Uterus (tissue), 4 donors: Measurements from ENCODE around the gene LAMP5. TPM values are rescaled to one million over a fixed set of nuclear protein-coding genes. Genes with fewer than 3 reads are reported as not detected.

Experiments used
- DNase-seq, 2 donors: peaks; one replicate each; pipeline ENCODE4 v3.0.0-alpha.2; 2019 to 2020
- H3K27ac ChIP-seq, 2 donors: fragments of 200-600 bp; sonication (generic); 1 replicate in 1 of 2; 2 replicates in 1 of 2; pipeline ENCODE4 v1.5.1; 2016 to 2018
- H3K27me3 ChIP-seq, 2 donors: fragments of 200-600 bp; sonication (generic); one replicate each; pipeline ENCODE4 v1.5.1; 2018 to 2019; ENCODE audit warnings: control low read depth in 1 of 2
- H3K36me3 ChIP-seq, 2 donors: fragments of 200-600 bp; sonication (generic); one replicate each; pipeline ENCODE4 v1.5.1; 2019; ENCODE audit warnings: control low read depth in 1 of 2
- H3K4me1 ChIP-seq, 2 donors: fragments of 200-600 bp; sonication (generic); one replicate each; pipeline ENCODE4 v1.5.1; 2018 to 2019; ENCODE audit warnings: control low read depth in 1 of 2
- H3K4me3 ChIP-seq, 2 donors: fragments of 200-600 bp; sonication (generic); 1 replicate in 1 of 2; 2 replicates in 1 of 2; pipeline ENCODE4 v1.5.1; 2018 to 2019; ENCODE audit warnings: mild to moderate bottlenecking in 1 of 2
- H3K9me3 ChIP-seq, 2 donors: fragments of 200-600 bp; sonication (generic); one replicate each; pipeline ENCODE4 v1.5.1; 2019; ENCODE audit warnings: control low read depth in 1 of 2
- CTCF ChIP-seq, 4 experiments: fragments of 200-600 bp in 2 of 4; fragments of 450-650 bp in 2 of 4; sonication (generic) in 2 of 4; IDR thresholded peaks; one replicate each; pipeline ENCODE4 v1.5.1; 2016 to 2019; ENCODE audit warnings: antibody characterized with exemption in 4 of 4, mild to moderate bottlenecking in 2 of 4, moderate library complexity in 1 of 4
- POLR2A ChIP-seq, 2 donors: fragments of 450-650 bp; IDR thresholded peaks; one replicate each; pipeline ENCODE4 v1.6.1; 2016; ENCODE audit warnings: antibody characterized with exemption in 2 of 2, mild to moderate bottlenecking in 1 of 2, moderate library complexity in 1 of 2
- intact Hi-C: fragments of 100-400 bp; cut with DNase I; formaldehyde crosslinking; loops from one replicate; pipeline ENCODE4 v1.15.1; 2023; ENCODE audit warnings: low total_unique reads
- total RNA-seq, 4 donors: library from RNA; depleted of rRNA in 3 of 4; stranded (reverse); fragments of >200 nt in 3 of 4; gene quantifications; one replicate each; pipeline versions ENCODE4 v1.1.0 to v1.2.4, GENCODE V29; 2014 to 2023
- donor health status: DM: yes; HTN: yes; CAD: no.

The LAMP5 gene
- total RNA-seq, 4 donors from 2014 or later, result 0.43 to 6.8 TPM; not detected in 2

GRCh38 chr20:9535449-9535848 lies 21.1 kb downstream of the LAMP5 start:
- H3K27ac ChIP-seq, result no peak overlapping the region
- H3K27me3 ChIP-seq, result no peaks in the 10 kb centered on the region
- H3K36me3 ChIP-seq, result no peaks in the 10 kb centered on the region
- H3K4me3 ChIP-seq, result no peak overlapping the region
- H3K4me1 ChIP-seq, result no peaks in the 10 kb centered on the region
- no peak for DNase-seq
- TF ChIP-seq POLR2A (IDR thresholded peaks at IDR 0.05), result no peak
- no peak for TF ChIP-seq CTCF (IDR thresholded peaks at IDR 0.05)
- intact Hi-C loops, result no loop called here
- no peaks in the 10 kb centered on the region for H3K9me3 ChIP-seq

GRCh38 chr20:9543214-9543613 lies 28.8 kb downstream of the LAMP5 start:
- H3K27ac ChIP-seq, result no peak overlapping the region
- no peaks in the 10 kb centered on the region for H3K27me3 ChIP-seq
- TF ChIP-seq CTCF (IDR thresholded peaks at IDR 0.05) (no peak), POLR2A (IDR thresholded peaks at IDR 0.05) (no peak)
- intact Hi-C loops, result no loop called here
- DNase-seq, result no peak
- H3K4me1 ChIP-seq, result no peaks in the 10 kb centered on the region
- H3K36me3 ChIP-seq, result no peaks in the 10 kb centered on the region
- no peaks in the 10 kb centered on the region for H3K9me3 ChIP-seq
- H3K4me3 ChIP-seq, result no peak overlapping the region

- no peak overlapping the region for H3K27ac ChIP-seq
- no peak for DNase-seq
- TF ChIP-seq POLR2A (IDR thresholded peaks at IDR 0.05), result no peak
- no peak for TF ChIP-seq CTCF (IDR thresholded peaks at IDR 0.05)
- no peak overlapping the region for H3K4me3 ChIP-seq
- no peaks in the 10 kb centered on the region for H3K9me3 ChIP-seq
- H3K36me3 ChIP-seq, result no peaks in the 10 kb centered on the region
- H3K4me1 ChIP-seq, result no peaks in the 10 kb centered on the region
- no peaks in the 10 kb centered on the region for H3K27me3 ChIP-seq
- intact Hi-C loops, result no loop called here
Observed at GRCh38 chr20:9550283-9550682, 35.9 kb downstream of the LAMP5 start.

GRCh38 chr20:9550871-9551270 lies 36.5 kb downstream of the LAMP5 start:
- Histone ChIP-seq H3K4me3 (no peak overlapping the region), H3K27me3 (no peaks in the 10 kb centered on the region), H3K4me1 (no peaks in the 10 kb centered on the region), H3K27ac (no peak overlapping the region), H3K9me3 (no peaks in the 10 kb centered on the region), H3K36me3 (no peaks in the 10 kb centered on the region)
- DNase-seq, result no peak
- TF ChIP-seq CTCF (IDR thresholded peaks at IDR 0.05) (no peak), POLR2A (IDR thresholded peaks at IDR 0.05) (no peak)
- intact Hi-C loops, result no loop called here

GRCh38 chr20:9551808-9552550 lies 37.6 kb downstream of the LAMP5 start:
- Histone ChIP-seq H3K27ac (no peak overlapping the region), H3K9me3 (no peaks in the 10 kb centered on the region), H3K27me3 (no peaks in the 10 kb centered on the region), H3K4me1 (no peaks in the 10 kb centered on the region), H3K36me3 (no peaks in the 10 kb centered on the region), H3K4me3 (no peak overlapping the region)
- DNase-seq, result no peak
- TF ChIP-seq POLR2A (IDR thresholded peaks at IDR 0.05), result no peak
- TF ChIP-seq CTCF (IDR thresholded peaks at IDR 0.05), result no peak
- intact Hi-C loops, result no loop called here
